Astrocyte of the spinal cord (primary cell): ENCODE results near the gene NINJ2.
A peak's percentile ranks its signal among the peaks of the same experiment; 100 is the strongest.

Experiments used
- DNase-seq: peaks from one replicate; pipeline ENCODE4 v3.0.0; 2011; ENCODE audit warnings: low read depth, low spot score
- H3K4me3 ChIP-seq: 2 replicates; pipeline ENCODE4 v1.5.1; 2011; ENCODE audit warnings: low read depth, mild to moderate bottlenecking, low read length, moderate library complexity
- CTCF ChIP-seq: IDR thresholded peaks from 2 replicates; pipeline ENCODE4 v1.5.1; 2012; ENCODE audit warnings: low read depth, mild to moderate bottlenecking, low read length, inconsistent platforms
- in situ Hi-C: cut with HindIII; loops from 2 replicates; pipeline ENCODE4 v1.10.0; 2017; ENCODE audit warnings: low sequenced_read_pairs

NINJ2 gene

DNA sequence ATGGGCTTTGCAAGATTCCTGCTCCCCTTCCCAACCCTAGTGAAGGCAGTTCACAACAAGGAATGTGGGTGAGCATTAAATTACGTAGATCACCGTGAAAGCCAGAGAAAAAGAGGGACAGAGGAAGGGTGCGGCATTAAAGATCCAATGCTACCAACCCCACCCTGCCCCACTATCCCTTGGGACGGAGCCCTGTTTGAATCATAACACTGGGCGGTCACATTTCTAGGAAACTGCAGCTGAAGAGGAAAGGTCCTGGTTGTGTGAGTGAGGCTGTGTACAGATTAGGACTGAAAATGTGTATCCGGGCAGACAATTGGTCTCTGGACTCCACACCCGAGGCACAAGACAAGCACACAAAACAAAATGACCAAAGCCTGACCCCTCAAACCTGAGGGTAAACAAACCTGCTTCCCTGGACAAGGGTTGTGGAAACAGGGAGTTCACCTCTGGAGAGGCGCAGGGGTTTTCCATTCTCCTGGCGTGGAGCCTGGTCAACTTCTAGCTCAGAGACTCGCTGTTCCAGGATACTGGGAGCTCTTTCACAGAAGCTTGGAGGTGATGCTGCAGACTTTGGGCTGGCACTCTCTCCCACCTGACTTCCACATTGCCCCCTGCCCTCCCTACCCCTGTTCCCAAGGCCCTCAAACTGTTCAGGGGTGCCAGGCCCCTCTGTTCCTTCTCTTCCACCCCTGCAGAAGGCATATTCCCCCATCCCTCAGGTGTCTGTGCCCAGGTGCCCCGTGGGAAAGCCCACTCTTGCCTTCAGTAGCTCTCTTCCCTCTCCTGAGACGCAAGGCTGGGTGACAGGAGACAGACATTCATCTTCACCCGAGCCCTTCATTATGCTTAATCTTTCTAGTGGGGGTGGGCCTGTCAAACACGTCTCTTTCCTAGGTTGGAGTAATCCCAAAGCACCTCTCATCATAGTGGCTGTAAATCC, 16.5 kb downstream of the NINJ2 start:
- in situ Hi-C loops: no loop called here
- H3K4me3 ChIP-seq: no peak overlapping the region
- no peak for TF ChIP-seq CTCF
- no peak for DNase-seq

- no peak overlapping the region for H3K4me3 ChIP-seq
- in situ Hi-C loops: no loop called here
- DNase-seq: peak; percentile 53
- TF ChIP-seq CTCF: no peak
Observed at GRCh38 chr12:645563-646071, 17.6 kb downstream of the NINJ2 start.

DNA sequence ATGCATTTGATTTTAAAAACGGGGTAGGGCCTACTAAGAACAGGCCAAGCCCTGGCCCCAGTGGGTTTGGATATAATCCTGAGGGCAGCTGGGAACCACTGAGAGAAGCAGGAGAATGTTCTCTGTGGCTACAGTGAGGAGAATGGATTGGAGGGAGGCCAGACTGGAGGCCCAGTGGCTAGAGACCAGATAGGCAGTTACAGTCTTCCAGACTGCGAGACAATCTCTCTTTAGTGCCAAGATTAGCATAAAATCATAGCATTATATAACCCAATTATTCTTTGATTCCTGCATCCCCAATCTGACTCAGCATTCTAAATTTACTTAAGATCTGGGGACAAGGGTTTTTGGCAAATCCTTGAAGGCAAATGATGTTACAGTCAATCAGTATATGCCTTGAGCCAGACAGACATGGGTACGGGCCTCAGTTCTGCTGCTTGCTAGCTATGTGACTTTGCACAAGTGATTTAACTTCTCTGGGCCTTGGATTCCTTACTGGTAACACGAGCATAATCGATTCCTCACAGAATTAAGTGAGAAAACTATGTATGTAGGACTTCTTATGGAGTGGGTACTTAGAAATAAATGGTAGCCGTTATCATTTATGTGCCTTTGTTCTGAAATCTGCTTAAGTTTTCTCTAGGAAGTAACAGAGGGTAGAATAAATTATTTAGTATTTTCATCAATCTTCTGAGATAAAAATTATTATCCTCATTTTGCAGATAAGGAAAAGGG, 18.3 kb downstream of the NINJ2 start:
- peak; percentile 63 for DNase-seq
- TF ChIP-seq CTCF: no peak
- in situ Hi-C loops: no loop called here
- H3K4me3 ChIP-seq: no peak overlapping the region

- DNase-seq: no peak
- in situ Hi-C loops: no loop called here
- no peak for TF ChIP-seq CTCF
- H3K4me3 ChIP-seq: no peak overlapping the region
Observed at GRCh38 chr12:644303-644639, 19.0 kb downstream of the NINJ2 start.

GRCh38 chr12:643475-644302, 19.6 kb downstream of the NINJ2 start:
- in situ Hi-C loops: no loop called here
- no peak for DNase-seq
- no peak overlapping the region for H3K4me3 ChIP-seq
- TF ChIP-seq CTCF: no peak
